ENCODE results near the gene KLLN. TPM values are rescaled to one million over a fixed set of nuclear protein-coding genes. Genes with fewer than 3 reads are reported as not detected.
A peak's percentile ranks its signal among the peaks of the same experiment; 100 is the strongest.
"Not testable (repeated sequence)": the region's sequence is repeated elsewhere in the genome, so short reads cannot be mapped to it uniquely, and the experiment has no call there.

The KLLN gene
- 0.25 TPM for polyA plus RNA-seq

GRCh38 chr10:87863053-87863943, at the start of gene KLLN, which contains the start of gene PTEN:
Gene KLLN, minus strand, starts transcription at chr10:87863533. Its CDS starts 1,046 bp downstream, at chr10:87862487.
Gene PTEN, plus strand, starts transcription at chr10:87863625. Its CDS starts 845 bp downstream, at chr10:87864470.
- Mint-ChIP-seq H3K27me3 (no peaks in the 10 kb centered on the region), H3K36me3 (no peaks in the 10 kb centered on the region), H3K4me1 (peaks cover 31 to 41% (median 34%) of the 10 kb centered on the region in 3 donors), H3K27ac (peak within 1 kb of the TSS; percentile 92 to 99 (median 95)), H3K4me3 (peak within 1 kb of the TSS; percentile 95 to 98 (median 98)), H3K9me3 (no peaks in the 10 kb centered on the region)

- peak overlapping the region in 1 of 4 donors; percentile 61 for H3K4me3 Mint-ChIP-seq
- peaks cover 32% of the 10 kb centered on the region for H3K36me3 Mint-ChIP-seq
- peaks cover 41 to 54% (median 53%) of the 10 kb centered on the region in 3 donors for H3K4me1 Mint-ChIP-seq
- H3K9me3 Mint-ChIP-seq: peaks cover 1 to 13% (median 9%) of the 10 kb centered on the region in 3 donors
- H3K27me3 Mint-ChIP-seq, H3K27ac Mint-ChIP-seq: not testable (repeated sequence)
These were observed 40.1 kb upstream of the KLLN start for GRCh38 chr10:87903396-87903795.

GRCh38 chr10:87897957-87898356, 34.6 kb upstream of the KLLN start:
- Mint-ChIP-seq H3K36me3 (peaks cover 26% of the 10 kb centered on the region), H3K4me1 (peaks cover 30 to 47% (median 34%) of the 10 kb centered on the region in 3 donors)
- not testable (repeated sequence) for H3K27ac Mint-ChIP-seq, H3K4me3 Mint-ChIP-seq, H3K27me3 Mint-ChIP-seq, H3K9me3 Mint-ChIP-seq

- peak overlapping the region in 1 of 3 donors; percentile 61 for H3K27ac Mint-ChIP-seq
- H3K4me3 Mint-ChIP-seq: no peak overlapping the region
- H3K4me1 Mint-ChIP-seq: peaks cover 33 to 42% (median 35%) of the 10 kb centered on the region in 3 donors
- H3K27me3 Mint-ChIP-seq: no peaks in the 10 kb centered on the region
- no peaks in the 10 kb centered on the region for H3K9me3 Mint-ChIP-seq
- peaks cover 18% of the 10 kb centered on the region for H3K36me3 Mint-ChIP-seq
These were observed 32.9 kb upstream of the KLLN start for GRCh38 chr10:87896216-87896615.

GRCh38 chr10:87895430-87895829, 32.1 kb upstream of the KLLN start:
- Mint-ChIP-seq H3K36me3 (peaks cover 18% of the 10 kb centered on the region), H3K27ac (no peak overlapping the region), H3K4me3 (no peak overlapping the region), H3K9me3 (no peaks in the 10 kb centered on the region), H3K27me3 (no peaks in the 10 kb centered on the region), H3K4me1 (peaks cover 27 to 35% (median 33%) of the 10 kb centered on the region in 3 donors)

- H3K9me3 Mint-ChIP-seq: peaks cover 4 to 8% (median 8%) of the 10 kb centered on the region in 3 donors
- peaks cover 18 to 23% (median 20%) of the 10 kb centered on the region in 3 donors for H3K4me1 Mint-ChIP-seq
- peaks cover 22% of the 10 kb centered on the region for H3K36me3 Mint-ChIP-seq
- no peaks in the 10 kb centered on the region for H3K27me3 Mint-ChIP-seq
- H3K27ac Mint-ChIP-seq: no peak overlapping the region
- H3K4me3 Mint-ChIP-seq: peak overlapping the region in 1 of 4 donors; percentile 17
These were observed 24.4 kb upstream of the KLLN start for GRCh38 chr10:87887548-87888289.

GRCh38 chr10:87887146-87887545, 23.8 kb upstream of the KLLN start:
- peak overlapping the region in 1 of 4 donors; percentile 17 for H3K4me3 Mint-ChIP-seq
- peaks cover 22% of the 10 kb centered on the region for H3K36me3 Mint-ChIP-seq
- H3K4me1 Mint-ChIP-seq: peaks cover 18 to 23% (median 21%) of the 10 kb centered on the region in 3 donors
- no peak overlapping the region for H3K27ac Mint-ChIP-seq
- peaks cover 4 to 8% (median 8%) of the 10 kb centered on the region in 3 donors for H3K9me3 Mint-ChIP-seq
- H3K27me3 Mint-ChIP-seq: no peaks in the 10 kb centered on the region

- Mint-ChIP-seq H3K27ac (peak overlapping the region in 1 of 3 donors; percentile 32), H3K4me3 (no peak overlapping the region), H3K4me1 (peaks cover 20 to 28% (median 25%) of the 10 kb centered on the region in 3 donors)
These were observed 23.3 kb upstream of the KLLN start for GRCh38 chr10:87886635-87887034.

GRCh38 chr10:87882555-87883294, 19.4 kb upstream of the KLLN start:
- H3K4me1 Mint-ChIP-seq: peaks cover 11 to 28% (median 25%) of the 10 kb centered on the region in 3 donors
- no peaks in the 10 kb centered on the region for H3K27me3 Mint-ChIP-seq
- no peak overlapping the region for H3K27ac Mint-ChIP-seq
- H3K4me3 Mint-ChIP-seq: peak overlapping the region in 2 of 4 donors; percentile 3 to 11
- peaks cover 4 to 10% (median 8%) of the 10 kb centered on the region in 3 donors for H3K9me3 Mint-ChIP-seq
- peaks cover 40% of the 10 kb centered on the region for H3K36me3 Mint-ChIP-seq

More at GRCh38 chr10:87886635-87887034, 23.3 kb upstream of the KLLN start:
- Mint-ChIP-seq H3K27me3 (no peaks in the 10 kb centered on the region), H3K9me3 (peaks cover 4 to 8% (median 8%) of the 10 kb centered on the region in 3 donors), H3K36me3 (peaks cover 26% of the 10 kb centered on the region)

- not testable (repeated sequence) for H3K27me3 Mint-ChIP-seq, H3K9me3 Mint-ChIP-seq
- peaks cover 30% of the 10 kb centered on the region for H3K36me3 Mint-ChIP-seq
- H3K4me1 Mint-ChIP-seq: peaks cover 9 to 20% (median 17%) of the 10 kb centered on the region in 3 donors
- peak overlapping the region in 1 of 3 donors; percentile 63 for H3K27ac Mint-ChIP-seq
- peak overlapping the region in 1 of 4 donors; percentile 55 for H3K4me3 Mint-ChIP-seq
These were observed 18.2 kb upstream of the KLLN start for GRCh38 chr10:87881373-87882059.

- peak overlapping the region in 1 of 4 donors; percentile 52 for H3K4me3 Mint-ChIP-seq
- H3K36me3 Mint-ChIP-seq: peaks cover 23% of the 10 kb centered on the region
- H3K9me3 Mint-ChIP-seq: peaks cover 0 to 2% (median 0%) of the 10 kb centered on the region in 3 donors
- no peak overlapping the region for H3K27ac Mint-ChIP-seq
- no peaks in the 10 kb centered on the region for H3K27me3 Mint-ChIP-seq
- peaks cover 14 to 25% (median 23%) of the 10 kb centered on the region in 3 donors for H3K4me1 Mint-ChIP-seq
These were observed 17.0 kb upstream of the KLLN start for GRCh38 chr10:87880336-87880735.

GRCh38 chr10:87878664-87879459, 15.5 kb upstream of the KLLN start:
- H3K9me3 Mint-ChIP-seq: peaks cover 0 to 2% (median 0%) of the 10 kb centered on the region in 3 donors
- H3K27me3 Mint-ChIP-seq: no peaks in the 10 kb centered on the region
- peak overlapping the region; percentile 1 to 80 (median 12) for H3K27ac Mint-ChIP-seq
- peaks cover 18 to 33% (median 33%) of the 10 kb centered on the region in 3 donors for H3K4me1 Mint-ChIP-seq
- peaks cover 20% of the 10 kb centered on the region for H3K36me3 Mint-ChIP-seq
- H3K4me3 Mint-ChIP-seq: no peak overlapping the region

GRCh38 chr10:87875929-87876571, 12.7 kb upstream of the KLLN start:
- Mint-ChIP-seq H3K4me3 (peak overlapping the region in 1 of 4 donors; percentile 56), H3K4me1 (peaks cover 17 to 37% (median 33%) of the 10 kb centered on the region in 3 donors), H3K9me3 (no peaks in the 10 kb centered on the region), H3K36me3 (peaks cover 12% of the 10 kb centered on the region), H3K27me3 (no peaks in the 10 kb centered on the region), H3K27ac (no peak overlapping the region)
